Ascending aorta (tissue), 2 donors: ENCODE results near the gene WDR26. TPM values are rescaled to one million over a fixed set of nuclear protein-coding genes. Genes with fewer than 3 reads are reported as not detected.

Experiments
- DNase-seq, 2 donors: peaks; one replicate each; pipeline ENCODE4 v3.0.0-alpha.2; 2019; ENCODE audit warnings: low spot score in 2 of 2
- H3K27ac ChIP-seq, 2 donors: fragments of 200-600 bp; sonication (generic); one replicate each; pipeline ENCODE4 v1.5.1; 2016 to 2017; ENCODE audit warnings: mild to moderate bottlenecking in 1 of 2
- H3K27me3 ChIP-seq: fragments of 200-600 bp; sonication (generic); one replicate; pipeline ENCODE4 v1.5.1; 2017
- H3K36me3 ChIP-seq, 2 donors: fragments of 200-600 bp; sonication (generic); one replicate each; pipeline ENCODE4 v1.5.1; 2016
- H3K4me1 ChIP-seq, 2 donors: fragments of 200-600 bp; sonication (generic); one replicate each; pipeline ENCODE4 v1.5.1; 2016 to 2017; ENCODE audit warnings: mild to moderate bottlenecking in 1 of 2
- H3K4me3 ChIP-seq, 2 donors: fragments of 200-600 bp; sonication (generic); one replicate each; pipeline ENCODE4 v1.5.1; 2016 to 2017; ENCODE audit warnings: mild to moderate bottlenecking in 1 of 2
- H3K9me3 ChIP-seq, 2 donors: fragments of 200-600 bp; sonication (generic); one replicate each; pipeline ENCODE4 v1.5.1; 2016
- intact Hi-C: fragments of 100-400 bp; cut with DNase I; formaldehyde crosslinking; loops from one replicate; pipeline ENCODE4 v1.15.1; 2023
- total RNA-seq: library from RNA; depleted of rRNA; stranded (reverse); fragments of >200 nt; gene quantifications from one replicate; pipeline ENCODE4 v1.1.0, GENCODE V29; 2016
- TF ChIP-seq, protein P1 (sequence below), 3 experiments: fragments of 200-600 bp in 2 of 3; fragments of 450-650 bp in 1 of 3; sonication (generic) in 2 of 3; IDR thresholded peaks; one replicate each; pipeline ENCODE4 v1.5.1; 2016 to 2019; ENCODE audit warnings: antibody characterized with exemption in 3 of 3, mild to moderate bottlenecking in 1 of 3, moderate library complexity in 1 of 3

Gene WDR26
- total RNA-seq, 1 donor from 2014 or later: 31.8 TPM

DNA sequence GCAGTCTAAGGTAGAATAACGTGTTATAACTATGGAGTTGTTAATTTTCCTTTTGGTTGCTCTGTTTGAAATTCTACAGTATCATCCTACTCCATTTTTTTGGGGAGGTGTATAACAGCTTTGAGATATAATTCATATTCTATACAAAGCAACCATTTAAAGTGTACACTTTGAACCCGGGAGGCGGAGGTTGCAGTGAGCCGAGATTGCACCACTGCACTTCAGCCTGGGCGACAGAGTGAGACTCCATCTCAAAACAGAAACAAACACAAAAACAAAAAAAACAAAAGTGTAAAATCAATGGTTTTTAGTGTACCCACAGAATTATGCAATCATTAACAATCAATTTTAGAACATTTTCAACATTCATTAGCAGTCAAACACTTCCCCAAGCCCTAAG, 44.1 kb downstream of the WDR26 start:
- no peaks in the 10 kb centered on the region for H3K27me3 ChIP-seq
- H3K4me3 ChIP-seq: no peak overlapping the region
- H3K27ac ChIP-seq: no peak overlapping the region
- H3K4me1 ChIP-seq: no peaks in the 10 kb centered on the region
- no peak for DNase-seq
- TF ChIP-seq, protein P1, sequence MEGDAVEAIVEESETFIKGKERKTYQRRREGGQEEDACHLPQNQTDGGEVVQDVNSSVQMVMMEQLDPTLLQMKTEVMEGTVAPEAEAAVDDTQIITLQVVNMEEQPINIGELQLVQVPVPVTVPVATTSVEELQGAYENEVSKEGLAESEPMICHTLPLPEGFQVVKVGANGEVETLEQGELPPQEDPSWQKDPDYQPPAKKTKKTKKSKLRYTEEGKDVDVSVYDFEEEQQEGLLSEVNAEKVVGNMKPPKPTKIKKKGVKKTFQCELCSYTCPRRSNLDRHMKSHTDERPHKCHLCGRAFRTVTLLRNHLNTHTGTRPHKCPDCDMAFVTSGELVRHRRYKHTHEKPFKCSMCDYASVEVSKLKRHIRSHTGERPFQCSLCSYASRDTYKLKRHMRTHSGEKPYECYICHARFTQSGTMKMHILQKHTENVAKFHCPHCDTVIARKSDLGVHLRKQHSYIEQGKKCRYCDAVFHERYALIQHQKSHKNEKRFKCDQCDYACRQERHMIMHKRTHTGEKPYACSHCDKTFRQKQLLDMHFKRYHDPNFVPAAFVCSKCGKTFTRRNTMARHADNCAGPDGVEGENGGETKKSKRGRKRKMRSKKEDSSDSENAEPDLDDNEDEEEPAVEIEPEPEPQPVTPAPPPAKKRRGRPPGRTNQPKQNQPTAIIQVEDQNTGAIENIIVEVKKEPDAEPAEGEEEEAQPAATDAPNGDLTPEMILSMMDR (IDR thresholded peaks at IDR 0.05): no peak
- H3K36me3 ChIP-seq: peaks cover 58 to 76% of the 10 kb centered on the region in 2 donors
- intact Hi-C loops: no loop called here
- no peaks in the 10 kb centered on the region for H3K9me3 ChIP-seq

DNA sequence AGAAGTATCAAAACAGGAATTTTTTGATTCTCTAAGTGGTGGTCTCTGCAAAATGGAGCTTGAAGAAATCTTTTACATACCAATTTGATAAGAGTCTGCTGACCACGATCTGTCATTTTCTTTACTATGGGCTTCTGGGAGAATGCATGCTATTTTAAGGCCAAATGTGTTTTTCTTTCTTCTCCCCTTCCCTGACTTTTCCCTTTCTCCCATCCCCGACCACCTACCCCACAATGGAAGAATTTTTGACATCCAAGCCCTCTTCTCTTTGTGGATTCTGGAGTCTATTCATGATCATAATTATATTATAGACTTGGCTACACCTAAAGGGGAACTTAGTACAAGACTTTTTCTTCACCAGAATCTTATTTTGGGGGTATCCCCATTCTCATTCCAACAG, 46.7 kb downstream of the WDR26 start:
- Histone ChIP-seq H3K27me3 (no peaks in the 10 kb centered on the region), H3K9me3 (no peaks in the 10 kb centered on the region), H3K36me3 (peaks cover 34 to 51% of the 10 kb centered on the region in 2 donors), H3K27ac (no peak overlapping the region), H3K4me3 (no peak overlapping the region), H3K4me1 (no peaks in the 10 kb centered on the region)
- TF ChIP-seq, protein P1 (IDR thresholded peaks at IDR 0.05): no peak
- DNase-seq: no peak
- intact Hi-C loops: no loop called here

DNA sequence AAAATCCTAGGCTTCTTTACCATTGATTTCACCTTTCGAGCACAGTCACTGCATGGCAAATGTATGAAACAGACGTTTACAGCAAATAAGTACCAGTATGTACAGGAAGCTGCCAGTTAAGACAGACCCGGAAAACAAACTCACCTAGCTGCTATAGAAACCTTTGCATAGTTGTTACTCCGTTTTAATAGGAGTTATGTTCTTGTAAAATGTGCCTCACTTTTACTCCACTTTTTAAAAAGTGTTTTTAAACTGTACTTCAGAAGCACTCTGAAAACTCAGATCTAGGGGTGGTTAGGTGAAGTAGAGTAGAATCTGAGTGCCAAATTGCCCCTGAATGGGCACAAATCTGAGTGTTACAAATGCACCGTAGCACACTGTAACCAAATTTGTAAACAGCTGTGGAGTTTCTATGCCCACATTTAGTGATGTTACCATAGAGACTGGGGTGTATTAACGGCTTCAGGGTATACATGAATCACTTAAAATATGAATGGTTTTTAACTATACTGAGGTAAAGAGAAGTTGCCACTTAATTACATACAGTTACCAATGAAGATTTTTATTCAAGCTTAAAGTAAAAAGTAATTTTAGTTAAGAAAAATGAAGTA, 47.2 kb downstream of the WDR26 start:
- DNase-seq: no peak
- H3K4me3 ChIP-seq: no peak overlapping the region
- H3K27ac ChIP-seq: no peak overlapping the region
- H3K27me3 ChIP-seq: no peaks in the 10 kb centered on the region
- TF ChIP-seq, protein P1 (IDR thresholded peaks at IDR 0.05): no peak
- H3K9me3 ChIP-seq: no peaks in the 10 kb centered on the region
- no peaks in the 10 kb centered on the region for H3K4me1 ChIP-seq
- H3K36me3 ChIP-seq: peaks cover 29 to 46% of the 10 kb centered on the region in 2 donors
- intact Hi-C loops: no loop called here

DNA sequence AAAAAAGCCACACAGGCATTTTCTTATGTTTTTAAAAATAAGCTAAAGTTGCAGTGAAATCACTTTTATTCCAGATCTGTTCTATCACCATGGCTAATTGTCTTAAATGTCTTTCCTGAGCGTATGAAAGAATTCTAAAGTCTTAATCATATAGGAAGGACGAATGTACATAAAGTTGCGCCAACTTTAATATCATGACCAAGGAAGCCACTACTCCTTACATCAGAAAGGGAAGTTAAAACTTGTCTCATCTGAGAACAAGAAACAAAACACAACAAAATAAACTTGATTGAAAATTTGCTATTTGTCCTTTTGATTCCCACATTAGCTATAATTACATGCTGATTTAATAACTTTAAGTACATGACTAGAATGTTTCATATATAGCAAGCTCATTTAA, 51.4 kb downstream of the WDR26 start:
- H3K36me3 ChIP-seq: peaks cover 20% of the 10 kb centered on the region in 2 donors
- TF ChIP-seq, protein P1 (IDR thresholded peaks at IDR 0.05): no peak
- intact Hi-C loops: no loop called here

DNA sequence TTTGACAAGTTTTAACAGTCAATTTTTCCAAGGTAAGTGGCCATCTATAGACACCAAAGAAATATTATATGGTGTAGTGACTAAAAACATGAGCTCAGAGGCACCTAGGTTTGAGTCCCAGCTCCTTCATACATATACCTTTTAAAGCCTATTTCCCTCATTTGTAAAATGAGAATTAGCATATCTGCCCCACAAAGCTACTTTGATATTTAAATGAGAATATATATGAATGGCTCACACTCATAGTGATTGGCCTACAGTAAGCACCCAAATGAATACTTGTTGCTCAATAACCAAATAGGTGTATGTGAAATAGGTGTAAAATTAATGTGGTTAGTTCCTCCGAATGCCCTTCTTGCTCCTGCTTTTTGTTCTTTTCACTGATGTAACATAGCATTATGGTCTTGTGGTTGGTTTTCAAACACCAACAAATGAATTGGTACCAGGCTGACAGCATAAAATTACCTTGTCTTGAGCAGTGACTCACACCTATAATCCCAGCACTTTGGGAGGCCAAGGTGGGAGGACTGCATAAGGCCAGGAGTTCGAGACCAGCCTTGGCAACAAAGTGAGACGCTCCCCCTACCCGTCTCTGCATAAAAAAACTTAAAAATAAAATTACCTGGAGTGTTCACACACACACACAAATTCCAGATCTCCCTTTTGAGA, 52.6 kb downstream of the WDR26 start:
- Histone ChIP-seq H3K36me3 (peaks cover 17 to 19% of the 10 kb centered on the region in 2 donors), H3K4me1 (peaks cover 3 to 6% of the 10 kb centered on the region in 2 donors), H3K9me3 (no peaks in the 10 kb centered on the region), H3K27me3 (no peaks in the 10 kb centered on the region), H3K4me3 (no peak overlapping the region), H3K27ac (no peak overlapping the region)
- intact Hi-C loops: no loop called here
- no peak for DNase-seq
- TF ChIP-seq, protein P1 (IDR thresholded peaks at IDR 0.05): no peak

More for the DNA sequence above, 51.4 kb downstream of the WDR26 start:
- no peaks in the 10 kb centered on the region for H3K27me3 ChIP-seq
- DNase-seq: no peak
- H3K27ac ChIP-seq: no peak overlapping the region
- no peak overlapping the region for H3K4me3 ChIP-seq
- no peaks in the 10 kb centered on the region for H3K9me3 ChIP-seq
- no peaks in the 10 kb centered on the region for H3K4me1 ChIP-seq
